Activated CD4-positive, alpha-beta memory T cell treated with anti-CD3 and anti-CD28 coated beads for 36 hours (primary cell): ENCODE results near the gene MRPL37. TPM values are rescaled to one million over a fixed set of nuclear protein-coding genes. Genes with fewer than 3 reads are reported as not detected.

Experiments used
- CTCF ChIA-PET: fragments of 350-600 bp; sonication (Branson Sonifier 250); formaldehyde crosslinking; loops from one replicate; lab custom pipeline; 2021; ENCODE audit warnings: antibody characterized with exemption, inconsistent platforms; lab: Charles Lee
- POLR2A ChIA-PET: fragments of 350-600 bp; sonication (Branson Sonifier 250); formaldehyde crosslinking; loops from one replicate; lab custom pipeline; 2021; ENCODE audit warnings: antibody characterized with exemption; lab: Charles Lee
- DNase-seq: peaks from one replicate; pipeline ENCODE4 v3.0.0-alpha.2; 2020
- H3K27ac Mint-ChIP-seq: one replicate; pipeline ENCODE4 v1.8.0; 2021; ENCODE audit warnings: mixed read lengths
- H3K27me3 Mint-ChIP-seq: one replicate; pipeline ENCODE4 v1.8.0; 2021; ENCODE audit warnings: mixed read lengths
- H3K36me3 Mint-ChIP-seq: one replicate; pipeline ENCODE4 v1.8.0; 2021; ENCODE audit warnings: mixed read lengths
- H3K4me1 Mint-ChIP-seq: one replicate; pipeline ENCODE4 v1.8.0; 2021; ENCODE audit warnings: low read depth, mixed read lengths
- H3K4me3 Mint-ChIP-seq: one replicate; pipeline ENCODE4 v1.8.0; 2021; ENCODE audit warnings: mild to moderate bottlenecking, mixed read lengths
- H3K9me3 Mint-ChIP-seq: one replicate; pipeline ENCODE4 v1.8.0; 2021; ENCODE audit warnings: mixed read lengths
- intact Hi-C: fragments of 100-400 bp; cut with micrococcal nuclease; formaldehyde crosslinking; loops from one replicate; pipeline ENCODE4 v1.15.1; 2023
- total RNA-seq, 2 experiments: library from RNA; stranded (reverse); gene quantifications; one replicate each; pipeline ENCODE4 v1.2.3, GENCODE V29; 2021

The MRPL37 gene
- total RNA-seq, 2 experiments from 2014 or later: 157 to 166 TPM

DNA sequence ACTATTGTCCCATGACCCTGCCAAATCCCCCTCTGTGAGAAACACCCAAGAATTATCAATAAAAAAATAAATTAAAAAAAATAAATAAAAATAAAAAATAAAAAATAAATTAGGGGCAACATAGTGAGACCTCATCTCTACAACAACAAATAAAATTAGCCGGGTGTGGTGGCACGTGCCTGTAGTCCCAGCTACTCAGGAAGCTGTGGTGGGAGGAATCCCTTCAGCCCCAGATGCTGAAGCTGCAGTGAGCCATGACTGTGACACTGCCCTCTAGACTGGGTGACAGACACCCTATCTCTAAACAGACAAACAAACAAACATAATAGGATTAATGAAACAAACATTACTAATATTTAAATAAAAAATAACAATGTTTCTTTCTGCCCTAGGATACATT, 34.3 kb downstream of the MRPL37 start:
- H3K36me3 Mint-ChIP-seq: peaks cover 25% of the 10 kb centered on the region
- no peaks in the 10 kb centered on the region for H3K9me3 Mint-ChIP-seq
- DNase-seq: no peak
- H3K4me1 Mint-ChIP-seq: peaks cover 22% of the 10 kb centered on the region
- intact Hi-C loops: loop anchor here (5.0 kb wide), 2 partner anchors 253 to 483 kb away; partner anchors contain the start of gene TTC4
- no peaks in the 10 kb centered on the region for H3K27me3 Mint-ChIP-seq
- H3K4me3 Mint-ChIP-seq: no peak overlapping the region
- POLR2A ChIA-PET: no interaction called here
- H3K27ac Mint-ChIP-seq: no peak overlapping the region
- CTCF ChIA-PET: no interaction called here

DNA sequence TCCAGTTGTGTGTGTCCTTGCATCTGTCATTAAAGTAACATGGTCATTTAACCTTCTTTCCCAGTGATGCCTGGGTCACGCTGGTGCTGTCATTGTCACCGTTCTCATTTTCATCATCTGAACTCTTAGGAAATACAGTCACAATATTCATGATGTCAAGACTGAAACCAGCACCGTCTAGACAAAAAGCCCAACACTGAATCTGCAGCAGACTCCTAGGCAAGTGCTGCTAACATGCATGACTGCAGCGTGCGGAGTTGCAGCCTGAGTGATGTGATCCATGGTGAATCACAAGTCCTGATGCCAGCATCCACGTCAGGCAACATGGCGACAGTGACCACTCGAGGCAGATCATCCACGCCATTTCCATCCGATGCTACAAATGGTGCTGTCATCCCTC, 37.6 kb downstream of the MRPL37 start:
- H3K36me3 Mint-ChIP-seq: peaks cover 24% of the 10 kb centered on the region
- no peaks in the 10 kb centered on the region for H3K9me3 Mint-ChIP-seq
- CTCF ChIA-PET: no interaction called here
- POLR2A ChIA-PET: no interaction called here
- H3K4me3 Mint-ChIP-seq: no peak overlapping the region
- no peaks in the 10 kb centered on the region for H3K27me3 Mint-ChIP-seq
- H3K4me1 Mint-ChIP-seq: no peaks in the 10 kb centered on the region
- DNase-seq: no peak
- intact Hi-C loops: no loop called here
- no peak overlapping the region for H3K27ac Mint-ChIP-seq

DNA sequence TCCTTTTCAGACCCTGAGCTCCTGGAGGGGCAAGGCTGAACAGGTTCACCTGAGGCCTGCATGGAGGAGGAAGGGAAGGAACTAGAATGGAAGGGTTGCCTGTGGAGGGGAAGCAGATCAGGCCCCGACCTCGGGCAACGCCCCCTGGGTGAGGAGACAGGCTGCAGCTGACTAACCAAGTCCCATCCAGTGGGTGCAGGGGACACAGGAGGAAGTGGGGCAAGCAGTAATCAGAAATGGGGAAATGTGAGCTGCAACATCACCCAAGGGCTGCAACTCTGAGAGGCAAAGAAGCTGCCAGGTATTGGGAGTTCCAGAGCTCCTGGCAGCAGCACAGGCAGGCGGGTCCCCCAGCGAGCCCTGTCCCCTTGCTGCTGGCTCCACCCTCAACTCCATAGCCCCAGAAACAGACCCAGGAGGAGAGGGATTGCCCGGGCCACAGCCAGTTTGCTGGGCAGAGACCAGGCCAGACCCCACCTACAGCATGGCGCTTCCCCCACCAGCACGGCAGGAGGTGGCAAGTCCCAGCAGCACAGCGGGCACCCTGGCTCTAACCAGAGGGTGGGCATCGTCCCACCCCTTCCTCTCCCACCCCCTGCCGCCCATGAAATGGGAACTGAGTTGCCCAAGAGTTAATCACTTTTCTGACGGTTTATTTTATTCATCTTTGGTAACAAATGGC, 38.5 kb downstream of the MRPL37 start:
- no peaks in the 10 kb centered on the region for H3K4me1 Mint-ChIP-seq
- peaks cover 24% of the 10 kb centered on the region for H3K36me3 Mint-ChIP-seq
- no peaks in the 10 kb centered on the region for H3K27me3 Mint-ChIP-seq
- POLR2A ChIA-PET: interaction anchor here (0.6 kb wide), 1 partner anchor 506 kb away, joined by 3 read pairs; no protein-coding TSS in a partner anchor
- no peak overlapping the region for H3K27ac Mint-ChIP-seq
- H3K4me3 Mint-ChIP-seq: no peak overlapping the region
- intact Hi-C loops: no loop called here
- no peaks in the 10 kb centered on the region for H3K9me3 Mint-ChIP-seq
- DNase-seq: no peak
- CTCF ChIA-PET: no interaction called here

DNA sequence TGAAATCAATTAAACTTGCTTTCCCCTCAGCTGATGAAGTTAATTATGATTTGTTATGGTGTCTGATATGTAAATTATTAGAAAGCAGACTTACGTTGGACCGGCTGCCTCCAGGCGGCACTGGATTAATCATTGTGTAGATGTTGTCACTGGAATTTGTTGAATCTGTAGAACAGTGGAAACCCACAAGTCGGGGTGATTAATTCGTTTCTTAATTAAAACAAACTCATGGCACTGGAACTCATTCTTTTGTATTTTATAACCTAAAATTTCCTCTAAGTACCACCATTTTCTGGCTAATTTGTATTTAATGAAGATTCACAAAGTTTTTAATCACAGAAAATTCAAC, 39.0 kb downstream of the MRPL37 start:
- intact Hi-C loops: no loop called here
- H3K27me3 Mint-ChIP-seq: no peaks in the 10 kb centered on the region
- no peaks in the 10 kb centered on the region for H3K4me1 Mint-ChIP-seq
- DNase-seq: no peak
- no peak overlapping the region for H3K27ac Mint-ChIP-seq
- H3K4me3 Mint-ChIP-seq: no peak overlapping the region
- CTCF ChIA-PET: no interaction called here
- POLR2A ChIA-PET: no interaction called here
- peaks cover 24% of the 10 kb centered on the region for H3K36me3 Mint-ChIP-seq
- no peaks in the 10 kb centered on the region for H3K9me3 Mint-ChIP-seq

DNA sequence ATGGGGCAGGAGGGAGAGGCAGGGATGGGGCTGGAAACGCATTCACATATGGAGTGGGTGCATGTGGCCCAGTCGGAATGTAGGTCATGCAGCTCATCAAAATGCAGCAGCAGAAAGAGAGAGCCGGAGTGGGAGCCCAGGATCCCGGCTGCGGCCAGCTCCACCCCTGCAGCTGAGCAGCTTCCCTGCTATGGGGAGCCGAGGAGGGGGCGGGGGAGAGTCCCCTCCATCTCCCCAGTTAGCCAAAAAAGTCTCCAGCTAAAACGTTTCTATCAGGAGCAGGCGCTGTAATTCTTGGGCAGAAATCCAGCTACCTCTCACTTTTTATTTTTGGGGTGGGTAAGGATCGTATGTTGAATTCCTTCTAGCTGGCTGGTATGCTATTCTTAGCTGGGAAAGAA, 39.7 kb downstream of the MRPL37 start:
- peaks cover 20% of the 10 kb centered on the region for H3K36me3 Mint-ChIP-seq
- H3K4me3 Mint-ChIP-seq: no peak overlapping the region
- DNase-seq: no peak
- H3K4me1 Mint-ChIP-seq: no peaks in the 10 kb centered on the region
- POLR2A ChIA-PET: no interaction called here
- CTCF ChIA-PET: no interaction called here
- no peaks in the 10 kb centered on the region for H3K9me3 Mint-ChIP-seq
- intact Hi-C loops: no loop called here
- no peaks in the 10 kb centered on the region for H3K27me3 Mint-ChIP-seq
- H3K27ac Mint-ChIP-seq: no peak overlapping the region

DNA sequence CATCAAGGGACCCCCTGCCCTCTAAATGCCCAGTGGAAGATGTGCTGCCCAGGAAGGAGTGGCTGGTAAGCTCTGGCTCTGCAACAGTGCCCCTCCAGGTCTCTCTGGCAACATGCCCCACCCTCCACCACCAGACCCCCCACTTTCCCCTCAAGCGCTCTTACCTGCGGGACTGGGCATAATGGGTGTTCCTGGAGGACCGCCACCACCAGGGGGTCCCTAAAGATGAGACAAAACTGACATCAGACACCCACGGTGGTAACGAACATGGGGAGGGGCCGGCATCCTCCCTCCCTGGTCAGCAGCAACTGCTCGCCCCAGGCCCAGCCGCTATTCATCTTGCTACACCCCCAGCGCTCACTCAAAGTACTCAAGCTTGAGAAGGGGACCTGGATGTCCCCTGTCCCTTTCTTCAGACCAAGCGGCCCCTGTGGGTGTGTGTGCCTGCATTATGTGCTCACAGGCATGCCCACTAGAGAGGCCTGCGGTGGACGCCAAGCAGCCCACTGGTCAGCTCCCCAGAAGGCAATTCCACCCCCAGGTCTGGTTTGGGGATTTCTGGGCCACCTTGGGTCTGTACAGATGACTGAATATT, 40.9 kb downstream of the MRPL37 start:
- DNase-seq: no peak
- peaks cover 18% of the 10 kb centered on the region for H3K36me3 Mint-ChIP-seq
- no peaks in the 10 kb centered on the region for H3K4me1 Mint-ChIP-seq
- no peak overlapping the region for H3K27ac Mint-ChIP-seq
- no peaks in the 10 kb centered on the region for H3K9me3 Mint-ChIP-seq
- no peak overlapping the region for H3K4me3 Mint-ChIP-seq
- ChIA-PET POLR2A (no interaction called here), CTCF (no interaction called here)
- intact Hi-C loops: no loop called here
- H3K27me3 Mint-ChIP-seq: no peaks in the 10 kb centered on the region

DNA sequence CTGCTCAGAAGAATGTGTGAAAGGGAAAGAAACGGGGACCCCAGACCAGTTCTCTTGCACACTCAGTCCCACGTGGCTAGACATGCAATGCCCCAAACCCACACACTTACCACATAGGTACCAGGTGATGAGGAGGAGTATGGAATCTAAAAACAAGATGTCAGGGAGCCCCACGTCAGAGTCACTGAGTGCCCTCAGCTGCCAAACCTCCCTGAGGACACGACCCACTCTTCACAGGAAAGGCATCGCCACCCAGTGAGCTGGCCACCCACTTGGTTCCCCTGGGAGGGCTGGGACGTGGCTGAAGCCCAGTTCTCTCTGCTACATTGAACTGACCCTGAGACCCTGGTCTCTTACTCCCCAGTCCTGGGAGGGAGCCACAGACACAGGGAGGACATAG, 41.4 kb downstream of the MRPL37 start:
- CTCF ChIA-PET: no interaction called here
- POLR2A ChIA-PET: no interaction called here
- Mint-ChIP-seq H3K4me1 (no peaks in the 10 kb centered on the region), H3K36me3 (peaks cover 18% of the 10 kb centered on the region), H3K27me3 (no peaks in the 10 kb centered on the region), H3K4me3 (no peak overlapping the region), H3K9me3 (no peaks in the 10 kb centered on the region), H3K27ac (no peak overlapping the region)
- intact Hi-C loops: no loop called here
- no peak for DNase-seq

DNA sequence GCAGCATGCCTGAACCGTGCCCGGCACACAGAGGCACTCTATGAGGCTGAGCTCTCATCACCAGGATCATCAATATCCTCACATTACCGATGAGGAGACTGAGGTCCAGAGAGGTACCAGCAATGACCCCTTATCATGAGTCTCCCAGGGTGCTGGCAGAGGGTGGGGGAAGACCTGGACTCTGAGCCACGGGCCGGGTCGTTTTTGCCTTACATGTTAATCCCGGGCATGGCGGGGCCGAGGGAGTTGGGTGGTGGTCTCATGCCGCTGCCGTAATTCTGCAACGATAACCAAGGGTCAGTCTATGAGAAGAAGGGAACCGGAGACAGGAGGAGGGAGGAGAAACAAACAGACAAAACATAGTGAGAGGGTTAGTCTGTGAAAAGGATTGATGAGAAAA, 43.1 kb downstream of the MRPL37 start:
- Mint-ChIP-seq H3K36me3 (peaks cover 6% of the 10 kb centered on the region), H3K9me3 (no peaks in the 10 kb centered on the region), H3K4me1 (no peaks in the 10 kb centered on the region), H3K4me3 (no peak overlapping the region), H3K27ac (no peak overlapping the region), H3K27me3 (no peaks in the 10 kb centered on the region)
- DNase-seq: no peak
- intact Hi-C loops: no loop called here
- ChIA-PET CTCF (no interaction called here), POLR2A (no interaction called here)

DNA sequence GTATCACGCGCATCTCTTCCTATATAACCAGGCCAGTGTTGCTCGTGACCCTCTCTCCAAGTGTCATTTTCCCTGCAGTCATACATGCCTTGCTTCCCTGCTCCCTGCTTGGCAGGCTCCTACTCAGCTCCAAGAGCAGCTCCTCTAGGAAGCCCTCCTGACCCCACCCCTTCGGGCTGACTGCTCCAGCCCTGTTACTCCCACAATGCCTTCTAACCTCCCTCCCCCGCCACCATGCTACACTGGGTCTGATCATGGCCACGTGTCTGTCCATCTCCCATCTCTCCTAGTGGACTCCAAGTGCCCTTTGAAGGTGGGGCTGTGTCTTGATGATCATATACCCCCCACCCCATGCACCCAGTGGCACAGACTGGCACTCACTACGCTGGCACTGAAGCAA, 44.7 kb downstream of the MRPL37 start:
- Mint-ChIP-seq H3K27me3 (no peaks in the 10 kb centered on the region), H3K36me3 (no peaks in the 10 kb centered on the region), H3K4me3 (no peak overlapping the region), H3K9me3 (no peaks in the 10 kb centered on the region), H3K27ac (no peak overlapping the region), H3K4me1 (no peaks in the 10 kb centered on the region)
- DNase-seq: no peak
- POLR2A ChIA-PET: no interaction called here
- CTCF ChIA-PET: interaction anchor here (0.6 kb wide), 1 partner anchor 10 kb away, joined by 3 read pairs; no protein-coding TSS in a partner anchor
- intact Hi-C loops: no loop called here

DNA sequence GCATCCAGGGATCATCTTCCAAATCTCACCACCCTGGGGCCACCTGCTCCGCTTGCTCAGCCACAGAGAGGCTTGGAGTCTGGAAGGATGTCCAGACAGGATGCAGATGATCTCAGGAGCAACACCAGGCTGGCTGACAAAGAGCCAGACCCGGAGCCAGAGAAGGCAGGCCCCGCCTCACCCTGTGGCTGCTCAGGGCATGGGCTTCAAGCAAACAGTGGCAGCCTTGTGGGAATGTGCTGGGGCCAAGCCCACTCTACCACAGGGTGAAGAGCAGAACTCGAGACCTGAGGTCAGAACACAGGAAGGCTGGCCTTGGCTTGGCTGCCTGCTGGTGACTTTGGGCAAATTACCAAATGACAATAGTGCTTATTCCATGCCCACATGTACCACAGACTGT, 45.5 kb downstream of the MRPL37 start:
- DNase-seq: no peak
- Mint-ChIP-seq H3K4me3 (no peak overlapping the region), H3K36me3 (no peaks in the 10 kb centered on the region), H3K4me1 (no peaks in the 10 kb centered on the region), H3K27ac (no peak overlapping the region), H3K27me3 (no peaks in the 10 kb centered on the region), H3K9me3 (no peaks in the 10 kb centered on the region)
- ChIA-PET POLR2A (no interaction called here), CTCF (no interaction called here)
- intact Hi-C loops: no loop called here

DNA sequence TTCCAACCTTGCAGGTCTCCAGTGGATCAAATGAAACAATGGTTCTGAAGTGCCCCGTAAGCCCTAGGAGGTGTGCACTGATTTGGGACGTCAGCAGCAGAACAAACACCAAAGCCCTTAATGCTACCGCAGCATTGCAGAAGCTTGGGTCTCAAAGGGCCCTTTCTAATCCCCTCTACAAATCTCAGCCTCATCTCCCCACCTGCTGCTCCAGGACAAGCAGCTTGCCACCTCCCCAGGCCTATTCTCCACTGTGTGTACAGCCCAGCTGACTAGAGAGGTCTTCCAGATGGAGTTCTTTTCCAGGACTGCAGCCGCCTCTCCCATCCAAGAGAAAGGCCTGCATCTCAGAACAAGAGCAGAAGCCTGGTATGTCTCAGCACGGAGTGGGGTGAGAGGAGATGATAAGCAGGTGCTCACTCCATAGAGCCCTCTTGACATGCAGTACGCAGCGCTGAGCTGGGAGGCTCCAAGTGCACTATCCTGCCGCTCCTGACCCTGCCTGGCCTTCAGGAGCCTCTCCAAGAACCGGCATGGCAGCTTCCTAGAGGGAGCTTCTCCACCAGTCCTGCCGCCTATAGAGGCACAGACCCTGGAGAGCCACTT, 46.3 kb downstream of the MRPL37 start:
- Mint-ChIP-seq H3K27me3 (no peaks in the 10 kb centered on the region), H3K4me3 (no peak overlapping the region), H3K9me3 (no peaks in the 10 kb centered on the region), H3K4me1 (no peaks in the 10 kb centered on the region), H3K27ac (no peak overlapping the region), H3K36me3 (peaks cover 2% of the 10 kb centered on the region)
- POLR2A ChIA-PET: no interaction called here
- intact Hi-C loops: no loop called here
- CTCF ChIA-PET: interaction anchor here (1.2 kb wide), 1 partner anchor 33 kb away, joined by 3 read pairs; no protein-coding TSS in a partner anchor
- no peak for DNase-seq

DNA sequence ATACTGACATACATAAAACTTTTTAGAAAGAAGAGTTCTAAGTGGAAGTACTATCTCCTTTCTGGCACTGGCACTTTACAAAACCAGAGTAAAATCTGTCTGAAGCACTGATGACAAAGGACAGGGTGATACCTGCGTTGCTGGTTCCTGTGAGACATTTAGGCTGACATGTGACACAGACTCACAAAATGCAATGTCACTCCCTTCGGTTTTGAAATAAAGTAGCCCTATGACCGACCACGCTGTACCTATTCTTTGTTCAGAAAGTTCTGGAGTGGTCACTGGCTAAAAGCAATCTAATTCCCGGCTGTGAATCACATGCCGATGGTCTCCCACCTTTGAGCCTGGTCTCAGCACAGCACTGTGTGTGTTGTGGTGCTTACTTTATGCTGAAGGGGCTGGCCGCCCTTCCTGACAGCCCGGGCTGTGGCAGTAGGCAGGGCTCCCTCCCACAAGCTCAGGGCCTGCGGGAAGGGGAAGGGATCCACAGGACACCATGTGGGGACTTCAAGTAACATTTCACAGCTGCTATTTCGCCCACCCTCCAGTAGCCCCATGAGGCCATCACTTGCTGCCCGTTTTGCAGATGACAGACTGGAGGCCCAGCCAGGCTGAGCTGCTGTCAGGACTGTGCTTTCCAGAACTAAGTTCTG, 48.0 kb downstream of the MRPL37 start:
- no peak overlapping the region for H3K4me3 Mint-ChIP-seq
- intact Hi-C loops: no loop called here
- peaks cover 2% of the 10 kb centered on the region for H3K36me3 Mint-ChIP-seq
- no peaks in the 10 kb centered on the region for H3K4me1 Mint-ChIP-seq
- H3K27ac Mint-ChIP-seq: no peak overlapping the region
- DNase-seq: no peak
- ChIA-PET POLR2A (no interaction called here), CTCF (interaction anchor here (0.6 kb wide), 1 partner anchor 65 kb away, joined by 5 read pairs; no protein-coding TSS in a partner anchor)
- no peaks in the 10 kb centered on the region for H3K9me3 Mint-ChIP-seq
- no peaks in the 10 kb centered on the region for H3K27me3 Mint-ChIP-seq
